ENCODE measurements around the gene MTHFD2L. TPM values are rescaled to one million over a fixed set of nuclear protein-coding genes. Genes with fewer than 3 reads are reported as not detected.

MTHFD2L gene
- total and polyA plus RNA-seq, 2 donors (not counting 3 experiments of a cell fraction or from before 2014, with no cell fraction given): 6.9 to 15.2 TPM

DNA sequence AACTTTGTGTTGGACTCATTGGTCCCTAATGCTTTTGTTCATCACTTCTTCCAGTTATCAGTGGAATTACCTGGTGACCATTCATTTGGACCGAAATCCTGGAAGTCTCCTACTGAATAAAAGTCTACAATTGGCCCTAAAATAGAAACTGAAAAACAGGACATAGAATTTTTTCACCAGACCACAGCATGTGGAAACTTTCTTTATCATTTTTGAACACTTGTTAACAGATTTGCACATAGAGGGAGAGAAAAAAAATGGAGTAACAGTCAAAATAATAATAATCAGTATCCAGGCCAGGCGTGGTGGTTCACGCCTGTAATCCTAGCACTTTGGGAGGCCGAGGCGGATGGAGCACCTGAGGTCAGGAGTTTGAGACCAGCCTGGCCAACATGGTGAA lies 157.5 kb downstream of the MTHFD2L start:
- no peak for FAIRE-seq
- dilution Hi-C loops (cut with MboI; ENCODE audit: extremely low pct_ligation_motif_present, low sequenced_read_pairs): no loop called here
- Histone ChIP-seq H3K79me2 (ENCODE audit: control insufficient read depth, insufficient read depth, low read length) (no peaks in the 10 kb centered on the region), H4K20me1 (replicated peaks; ENCODE audit: control insufficient read depth, extremely low read depth, insufficient read depth, low read length) (no peaks in the 10 kb centered on the region), H3K4me3 (replicated peaks in 1 of 3; ENCODE audit: insufficient read depth in 1 of 3, low read depth in 1 of 3, low read length in 3 of 3) (no peak overlapping the region), H3K9ac (replicated peaks; ENCODE audit: extremely low read depth, insufficient read depth, low read length) (no peak overlapping the region), H3K27ac (ENCODE audit: insufficient read depth, low read depth, low read length) (no peak overlapping the region), H3K9me3 (replicated peaks; ENCODE audit: control insufficient read depth, insufficient read depth, low read length) (no peaks in the 10 kb centered on the region), H3K4me2 (ENCODE audit: insufficient read depth, low read length) (no peak overlapping the region), H3K27me3 (ENCODE audit: control insufficient read depth in 2 of 2, insufficient read depth in 2 of 2, low read length in 2 of 2) (no peaks in the 10 kb centered on the region), H2AFZ (ENCODE audit: low read depth, low read length) (no peak overlapping the region), H3K4me1 (ENCODE audit: control insufficient read depth, extremely low read depth, insufficient read depth, low read length) (no peaks in the 10 kb centered on the region), H3K9me1 (replicated peaks; ENCODE audit: control insufficient read depth, extremely low read depth, insufficient read depth, low read length) (no peaks in the 10 kb centered on the region), H3K36me3 (ENCODE audit: control insufficient read depth in 2 of 2, extremely low read depth in 1 of 2, insufficient read depth in 2 of 2, low read length in 2 of 2) (no peaks in the 10 kb centered on the region)
- ChIA-PET POLR2A (no interaction called here), CTCF (interaction anchor here (1.5 to 11.3 kb wide), 4 partner anchors 86 to 359 kb away, joined by 3 to 378 read pairs (median 58); no protein-coding TSS in a partner anchor)
- intact Hi-C loops (cut with micrococcal nuclease): no loop called here
- TF ChIP-seq FOS (IDR thresholded peaks at IDR 0.05; ENCODE audit: borderline replicate concordance, insufficient read depth, low read length): no peak
- TF ChIP-seq POLR2A (IDR thresholded peaks at IDR 0.05; ENCODE audit: low read depth, low read length): no peak
- no peak for TF ChIP-seq POLR2AphosphoS5 (IDR thresholded peaks at IDR 0.05; ENCODE audit: insufficient read depth, low read depth, low read length)
- TF ChIP-seq, protein P1, sequence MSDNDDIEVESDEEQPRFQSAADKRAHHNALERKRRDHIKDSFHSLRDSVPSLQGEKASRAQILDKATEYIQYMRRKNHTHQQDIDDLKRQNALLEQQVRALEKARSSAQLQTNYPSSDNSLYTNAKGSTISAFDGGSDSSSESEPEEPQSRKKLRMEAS (IDR thresholded peaks at IDR 0.05; ENCODE audit: insufficient read depth, insufficient read length): no peak
- TF ChIP-seq, protein P2, sequence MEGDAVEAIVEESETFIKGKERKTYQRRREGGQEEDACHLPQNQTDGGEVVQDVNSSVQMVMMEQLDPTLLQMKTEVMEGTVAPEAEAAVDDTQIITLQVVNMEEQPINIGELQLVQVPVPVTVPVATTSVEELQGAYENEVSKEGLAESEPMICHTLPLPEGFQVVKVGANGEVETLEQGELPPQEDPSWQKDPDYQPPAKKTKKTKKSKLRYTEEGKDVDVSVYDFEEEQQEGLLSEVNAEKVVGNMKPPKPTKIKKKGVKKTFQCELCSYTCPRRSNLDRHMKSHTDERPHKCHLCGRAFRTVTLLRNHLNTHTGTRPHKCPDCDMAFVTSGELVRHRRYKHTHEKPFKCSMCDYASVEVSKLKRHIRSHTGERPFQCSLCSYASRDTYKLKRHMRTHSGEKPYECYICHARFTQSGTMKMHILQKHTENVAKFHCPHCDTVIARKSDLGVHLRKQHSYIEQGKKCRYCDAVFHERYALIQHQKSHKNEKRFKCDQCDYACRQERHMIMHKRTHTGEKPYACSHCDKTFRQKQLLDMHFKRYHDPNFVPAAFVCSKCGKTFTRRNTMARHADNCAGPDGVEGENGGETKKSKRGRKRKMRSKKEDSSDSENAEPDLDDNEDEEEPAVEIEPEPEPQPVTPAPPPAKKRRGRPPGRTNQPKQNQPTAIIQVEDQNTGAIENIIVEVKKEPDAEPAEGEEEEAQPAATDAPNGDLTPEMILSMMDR (IDR thresholded peaks at IDR 0.05; ENCODE audit: extremely low read depth in 1 of 2, insufficient read depth in 1 of 2, low read depth in 1 of 2, low read length in 2 of 2): no peak
- no peak for TF ChIP-seq GATA2 (IDR thresholded peaks at IDR 0.05; ENCODE audit: insufficient read depth, insufficient read length, low read depth, low read length)
- no peak for TF ChIP-seq JUN (IDR thresholded peaks at IDR 0.05; ENCODE audit: borderline replicate concordance, insufficient read depth, insufficient read length, low read depth)
- no peak for TF ChIP-seq MYC (IDR thresholded peaks at IDR 0.05; ENCODE audit: low read depth, low read length)
- no peak for TF ChIP-seq EZH2 (IDR thresholded peaks at IDR 0.05; ENCODE audit: borderline replicate concordance, low read depth, low read length, severe bottlenecking)
- DNase-seq (ENCODE audit: low read depth, low spot score): no peak
- BruUV-seq (replicated peaks): no TSS peak
